HepG2 (cell line): ENCODE data around the gene C1orf115. TPM values are rescaled to one million over a fixed set of nuclear protein-coding genes. Genes with fewer than 3 reads are reported as not detected.

Experiments
- ATAC-seq: fragments of 200-7000 bp; cut with Tn5 transposase; 3 replicates; pipeline ENCODE4 v1.9.1; 2020; ENCODE audit warnings: mild to moderate bottlenecking, moderate library complexity
- BruUV-seq: library from RNA; stranded (reverse); fragments of 400-500 nt; replicated peaks from 2 replicates; lab custom pipeline; 2021; lab: Mats Ljungman, UMichigan
- CTCF ChIA-PET: fragments of 300-600 bp; formaldehyde crosslinking; extraction: SDS; loops from one replicate; lab custom pipeline; 2021; ENCODE audit warnings: low total read pairs, inconsistent platforms, low intra/inter-chr PET ratio; lab: Yijun Ruan, JAX
- POLR2A ChIA-PET: fragments of 350-600 bp; sonication (Branson Sonifier 250); formaldehyde crosslinking; loops from one replicate; lab custom pipeline; 2020; ENCODE audit warnings: antibody characterized with exemption, inconsistent platforms; lab: Yijun Ruan, JAX
- DNase-seq: peaks from one replicate; pipeline ENCODE4 v3.0.0-alpha.2; 2015; ENCODE audit warnings: low spot score
- FAIRE-seq: peaks from 3 replicates; lab custom pipeline; 2011; peaks lifted over from hg19 to GRCh38; lab: Jason Lieb, UNC
- H2AFZ ChIP-seq: one replicate; pipeline ENCODE4 v1.6.1; 2011; ENCODE audit warnings: low read length, inconsistent platforms
- H3K27ac ChIP-seq: fragments of 300-600 bp; 3 replicates; pipeline ENCODE4 v1.8.0; 2011; ENCODE audit warnings: mixed run types, mild to moderate bottlenecking, mixed read lengths, low read length, inconsistent platforms; ENCODE audit not compliant: insufficient read depth; ENCODE audit errors: extremely low read length
- H3K27me3 ChIP-seq, 2 experiments: fragments of 200-600 bp in 1 of 2; 2 replicates in 1 of 2; 3 replicates in 1 of 2; pipeline versions ENCODE4 v1.6.0 to v1.8.0; 2011; ENCODE audit warnings: low read length in 2 of 2, mild to moderate bottlenecking in 2 of 2, moderate library complexity in 2 of 2, inconsistent platforms in 1 of 2; ENCODE audit not compliant: insufficient read depth in 2 of 2, control insufficient read depth in 1 of 2
- H3K36me3 ChIP-seq, 2 experiments: fragments of 200-600 bp in 1 of 2; replicated peaks in 1 of 2; 2 replicates in 1 of 2; 3 replicates in 1 of 2; pipeline versions ENCODE4 v1.5.1 to v1.8.0; 2011; ENCODE audit warnings: low read length in 2 of 2, inconsistent platforms in 1 of 2; ENCODE audit not compliant: insufficient read depth in 2 of 2, control insufficient read depth in 1 of 2
- H3K4me1 ChIP-seq: 2 replicates; pipeline ENCODE4 v1.5.1; 2012; ENCODE audit warnings: low read length, inconsistent platforms; ENCODE audit not compliant: insufficient read depth
- H3K4me2 ChIP-seq: 2 replicates; pipeline ENCODE4 v1.6.0; 2011; ENCODE audit warnings: low read depth, low read length, inconsistent platforms
- H3K4me3 ChIP-seq, 3 experiments: fragments of 200-600 bp in 1 of 3; sonication (generic), shearing (Covaris generic) in 1 of 3; replicated peaks in 1 of 3; 2 replicates each; pipeline ENCODE4 v1.5.1; 2011 to 2016; ENCODE audit warnings: low read length in 3 of 3, inconsistent platforms in 2 of 3, low read depth in 2 of 3, mild to moderate bottlenecking in 2 of 3, control low read depth in 1 of 3, mixed read lengths in 1 of 3; ENCODE audit not compliant: insufficient read depth in 1 of 3
- H3K79me2 ChIP-seq: one replicate; pipeline ENCODE4 v1.6.1; 2011; ENCODE audit warnings: low read length, inconsistent platforms; ENCODE audit not compliant: insufficient read depth
- H3K9ac ChIP-seq: 2 replicates; pipeline ENCODE4 v1.6.0; 2011; ENCODE audit warnings: mild to moderate bottlenecking, low read depth, low read length, inconsistent platforms; ENCODE audit not compliant: insufficient read depth
- H3K9me3 ChIP-seq: 2 replicates; pipeline ENCODE4 v1.5.1; 2012; ENCODE audit warnings: mild to moderate bottlenecking, low read length
- H4K20me1 ChIP-seq: 2 replicates; pipeline ENCODE4 v1.6.0; 2011; ENCODE audit warnings: inconsistent platforms, mild to moderate bottlenecking, low read length, moderate library complexity; ENCODE audit not compliant: insufficient read depth
- GATAD2A ChIP-seq: IDR thresholded peaks from 2 replicates; pipeline ENCODE4 v1.6.1; 2016
- GLI4 ChIP-seq: sonication (generic); formaldehyde crosslinking; IDR thresholded peaks from 2 replicates; pipeline ENCODE4 v1.5.1; 2020; ENCODE audit warnings: missing genetic modification reagents, mild to moderate bottlenecking, moderate library complexity, borderline replicate concordance
- HIVEP1 ChIP-seq: sonication (generic); formaldehyde crosslinking; IDR thresholded peaks from 2 replicates; pipeline ENCODE4 v1.4.0; 2020; ENCODE audit warnings: mild to moderate bottlenecking, missing genetic modification reagents
- HNF1B ChIP-seq: sonication (generic); formaldehyde crosslinking; IDR thresholded peaks from 2 replicates; pipeline ENCODE4 v1.5.1; 2020; ENCODE audit warnings: mild to moderate bottlenecking, moderate library complexity, missing genetic modification reagents
- HOXA5 ChIP-seq: sonication (generic); formaldehyde crosslinking; IDR thresholded peaks from 2 replicates; pipeline ENCODE4 v1.4.0; 2020; ENCODE audit warnings: missing genetic modification reagents
- LBX2 ChIP-seq: sonication (generic); formaldehyde crosslinking; IDR thresholded peaks from 2 replicates; pipeline ENCODE4 v1.5.0; 2020; ENCODE audit warnings: missing genetic modification reagents, mild to moderate bottlenecking, borderline replicate concordance
- SRSF9 ChIP-seq: fragments of 200-400 bp; formaldehyde crosslinking; IDR thresholded peaks from 2 replicates; pipeline ENCODE4 v1.6.1; 2018; ENCODE audit warnings: borderline replicate concordance, mild to moderate bottlenecking, low read depth, low read length; ENCODE audit not compliant: insufficient read depth, poor library complexity, severe bottlenecking
- ZMYM3 ChIP-seq: sonication (generic); formaldehyde crosslinking; IDR thresholded peaks from 2 replicates; pipeline ENCODE4 v1.5.1; 2020; ENCODE audit warnings: mild to moderate bottlenecking, missing genetic modification reagents
- ZNF280B ChIP-seq: sonication (generic); formaldehyde crosslinking; IDR thresholded peaks from 2 replicates; pipeline ENCODE4 v1.5.0; 2020; ENCODE audit warnings: missing genetic modification reagents, mild to moderate bottlenecking, borderline replicate concordance
- ZNF430 ChIP-seq: sonication (generic); formaldehyde crosslinking; IDR thresholded peaks from 2 replicates; pipeline ENCODE4 v1.9.0; 2021; ENCODE audit warnings: mild to moderate bottlenecking, missing genetic modification reagents
- WGBS: methylation state at CpG from one replicate; pipeline ENCODE4 v1.1.6; 2017; ENCODE audit warnings: low lambda C conversion rate; 5-methylcytosine and 5-hydroxymethylcytosine counted together
- in situ Hi-C: cut with HindIII; loops from 2 replicates; pipeline ENCODE4 v1.10.0; 2017; ENCODE audit warnings: low pct_unique_long_range_greater_than_20kb; ENCODE audit not compliant: extremely low pct_ligation_motif_present
- intact Hi-C: fragments of 100-400 bp; cut with micrococcal nuclease; formaldehyde crosslinking; loops from one replicate; pipeline ENCODE4 v1.10.0; 2022; ENCODE audit not compliant: unreplicated experiment
- polyA plus RNA-seq, 8 experiments: library from polyadenylated mRNA; depleted of rRNA in 3 of 8; stranded (reverse) in 7 of 8; unstranded in 1 of 8; fragments of >200 nt; fragmentation: Illumina TruSeq in 4 of 8; extraction: Trizol in 4 of 8; gene quantifications; 2 replicates each; pipeline versions ENCODE4 v1.2.1 to v1.2.3, GENCODE V29; 2011 to 2016; ENCODE audit warnings: low read depth in 4 of 8, missing spikeins in 1 of 8, mixed read lengths in 1 of 8; ENCODE audit not compliant: insufficient read depth in 1 of 8
- total RNA-seq, 5 experiments: library from RNA; depleted of rRNA; stranded (reverse); fragments of >200 nt; fragmentation: Illumina TruSeq; extraction: Trizol; gene quantifications; 2 replicates each; pipeline ENCODE4 v1.2.3, GENCODE V29; 2016; ENCODE audit warnings: low read depth in 1 of 5
- TF ChIP-seq, protein P1 (sequence below): sonication (generic); formaldehyde crosslinking; IDR thresholded peaks from 2 replicates; pipeline ENCODE4 v1.8.1; 2023; ENCODE audit warnings: mild to moderate bottlenecking, moderate library complexity, missing genetic modification reagents
- TF ChIP-seq, protein P2 (sequence below): sonication (generic); formaldehyde crosslinking; IDR thresholded peaks from 2 replicates; pipeline ENCODE4 v1.5.0; 2020; ENCODE audit warnings: missing genetic modification reagents

Gene C1orf115
- total and polyA plus RNA-seq, 2 of the 13 experiments (the other 11 are each of a cell fraction or from before 2014, with no cell fraction given) = 25.2 to 85.9 TPM

DNA sequence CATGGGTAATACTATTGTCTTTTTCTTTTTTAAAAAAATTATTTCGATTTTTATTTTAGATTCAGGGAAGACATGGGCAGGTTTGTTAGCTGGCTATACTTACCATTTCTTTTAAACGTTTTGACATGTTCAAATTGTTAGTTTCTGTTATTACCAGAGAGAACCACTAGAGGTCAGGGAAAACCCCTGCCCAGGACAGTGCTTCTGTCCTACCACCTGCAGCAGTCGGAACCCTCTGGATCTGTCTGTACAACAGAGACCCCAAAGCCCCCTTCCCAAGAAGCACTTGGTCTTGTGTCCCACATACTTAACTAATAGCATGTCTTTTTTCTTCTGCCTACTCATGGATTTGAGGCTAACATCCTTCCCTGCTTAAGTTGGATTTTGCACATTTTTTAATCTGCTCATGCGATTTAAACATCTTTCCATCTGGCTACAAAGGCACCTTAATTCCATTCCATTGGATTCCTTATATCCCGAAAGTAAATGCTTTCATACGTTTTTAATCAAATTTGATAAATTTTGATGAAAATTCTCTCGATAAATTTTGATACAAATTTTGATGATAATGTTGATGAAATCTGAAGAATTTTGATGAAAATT lies 10.0 kb upstream of the C1orf115 start (continued):
- TF ChIP-seq SRSF9 (no peak), ZMYM3 (CRISPR knock-in tag) (no peak), GATAD2A (CRISPR knock-in tag) (peak; percentile 13; the same call in 1 of the 2 replicates)

DNA sequence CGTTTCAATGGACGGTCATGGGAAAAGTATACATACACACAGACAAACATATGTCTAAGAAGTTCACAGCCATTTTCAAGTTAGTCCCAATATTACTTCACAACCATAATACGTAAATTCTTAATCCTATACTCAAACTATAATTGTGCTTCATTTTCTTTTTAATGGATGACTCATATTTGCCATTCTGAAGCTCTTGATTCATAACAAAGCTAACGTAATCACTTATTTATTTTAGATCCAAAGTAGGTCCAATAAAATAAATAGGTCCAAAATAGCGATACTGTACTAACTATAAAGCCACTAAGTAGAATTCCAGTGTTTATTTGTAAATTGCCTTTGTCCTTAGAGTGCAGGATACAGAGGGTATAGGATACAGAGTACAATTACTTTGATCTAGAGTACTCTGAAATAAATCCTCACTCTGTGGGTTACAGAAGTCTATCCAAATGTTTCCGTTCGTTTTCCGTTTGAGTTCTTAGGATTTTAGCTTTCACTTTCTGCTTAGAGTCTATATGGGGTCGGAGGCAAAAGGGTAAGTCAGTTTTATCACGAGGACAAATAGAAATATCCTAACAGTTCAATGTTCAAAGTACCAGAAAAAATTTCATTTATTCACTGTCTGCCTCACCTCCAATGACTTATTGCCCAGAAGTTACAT lies 8.8 kb upstream of the C1orf115 start:
- H3K79me2 ChIP-seq = no peaks in the 10 kb centered on the region
- no peaks in the 10 kb centered on the region for H3K9me3 ChIP-seq
- FAIRE-seq (peak; percentile 34), DNase-seq (no peak), ATAC-seq (no peak)
- 17% methylated on average over 10 of the region's 10 CpGs for WGBS
- TF ChIP-seq ZNF280B = no peak
- TF ChIP-seq, protein P1, sequence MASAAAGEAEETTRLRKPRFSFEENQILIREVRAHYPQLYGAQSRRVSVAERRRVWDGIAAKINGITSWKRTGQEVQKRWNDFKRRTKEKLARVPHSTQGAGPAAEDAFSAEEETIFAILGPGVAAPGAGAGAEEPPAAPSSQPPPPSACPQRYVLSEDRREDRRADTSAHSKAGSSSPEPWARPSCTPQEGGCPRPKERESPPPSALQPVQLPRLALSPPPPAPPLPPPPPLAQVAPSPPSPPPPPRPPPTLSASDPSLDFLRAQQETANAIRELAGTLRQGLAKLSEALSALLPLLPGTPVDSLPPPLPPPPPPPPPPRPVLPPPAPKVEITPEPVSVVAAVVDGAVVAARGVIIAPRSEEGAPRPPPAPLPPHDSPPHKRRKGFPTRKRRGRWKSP (CRISPR knock-in tag) = no peak
- no peak for TF ChIP-seq LBX2
- no peak for TF ChIP-seq HIVEP1 (CRISPR knock-in tag)
- TF ChIP-seq ZNF430 = no peak
- TF ChIP-seq HOXA5 (CRISPR knock-in tag) = no peak
- no peak for TF ChIP-seq GLI4 (CRISPR knock-in tag)
- TF ChIP-seq, protein P2, sequence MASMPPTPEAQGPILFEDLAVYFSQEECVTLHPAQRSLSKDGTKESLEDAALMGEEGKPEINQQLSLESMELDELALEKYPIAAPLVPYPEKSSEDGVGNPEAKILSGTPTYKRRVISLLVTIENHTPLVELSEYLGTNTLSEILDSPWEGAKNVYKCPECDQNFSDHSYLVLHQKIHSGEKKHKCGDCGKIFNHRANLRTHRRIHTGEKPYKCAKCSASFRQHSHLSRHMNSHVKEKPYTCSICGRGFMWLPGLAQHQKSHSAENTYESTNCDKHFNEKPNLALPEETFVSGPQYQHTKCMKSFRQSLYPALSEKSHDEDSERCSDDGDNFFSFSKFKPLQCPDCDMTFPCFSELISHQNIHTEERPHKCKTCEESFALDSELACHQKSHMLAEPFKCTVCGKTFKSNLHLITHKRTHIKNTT = no peak
- TF ChIP-seq HNF1B (CRISPR knock-in tag) = no peak
- peaks cover 12% of the 10 kb centered on the region for H3K4me1 ChIP-seq
- intact Hi-C loops (no loop called here), in situ Hi-C loops (no loop called here)
- no peak overlapping the region for H3K9ac ChIP-seq
- H2AFZ ChIP-seq = peak overlapping the region; percentile 82
- ChIA-PET CTCF (interaction anchor here (0.9 to 4.1 kb wide), 3 partner anchors 9 to 94 kb away, joined by 3 to 58 read pairs (median 23); partner anchors contain the start of gene C1orf115), POLR2A (interaction anchor here (0.6 to 0.7 kb wide), 2 partner anchors 16 to 409 kb away, joined by 3 read pairs; partner anchors contain the start of gene RAB3GAP2)
- BruUV-seq = no TSS peak
- H3K27me3 ChIP-seq = no peaks in the 10 kb centered on the region; a peak in 1 of 5 replicates
- H3K36me3 ChIP-seq = no peaks in the 10 kb centered on the region
- H3K4me2 ChIP-seq = peak overlapping the region; percentile 54
- H3K4me3 ChIP-seq = peak overlapping the region; percentile 23 to 49 (median 26); a peak in 5 of 6 replicates
- H3K27ac ChIP-seq = no peak overlapping the region
- no peaks in the 10 kb centered on the region for H4K20me1 ChIP-seq
